ENCODE results near the gene RNF111.

Gene RNF111

GRCh38 chr15:59087731-59088130 is 100.3 kb downstream of the RNF111 start:
- H3K36me3 ChIP-seq (ENCODE audit: control insufficient read depth, insufficient read depth, low read length) = peaks cover 3% of the 10 kb centered on the region
- H3K27me3 ChIP-seq (ENCODE audit: control insufficient read depth, insufficient read depth, low read length) = no peaks in the 10 kb centered on the region
- H3K4me3 ChIP-seq (ENCODE audit: low read depth, low read length) = no peak overlapping the region
- H3K9me3 ChIP-seq (ENCODE audit: control insufficient read depth, insufficient read depth, low read length) = no peaks in the 10 kb centered on the region
- H3K4me1 ChIP-seq (ENCODE audit: control insufficient read depth, insufficient read depth, low read length) = peaks cover 5% of the 10 kb centered on the region
- no peak overlapping the region for H3K9ac ChIP-seq (ENCODE audit: low read depth, low read length)

- Histone ChIP-seq H3K9me3 (ENCODE audit: control insufficient read depth, insufficient read depth, low read length) (no peaks in the 10 kb centered on the region), H3K4me3 (ENCODE audit: low read depth, low read length) (no peak overlapping the region), H3K4me1 (ENCODE audit: control insufficient read depth, insufficient read depth, low read length) (no peaks in the 10 kb centered on the region), H3K36me3 (ENCODE audit: control insufficient read depth, insufficient read depth, low read length) (peaks cover 6% of the 10 kb centered on the region), H3K9ac (ENCODE audit: low read depth, low read length) (no peak overlapping the region), H3K27me3 (ENCODE audit: control insufficient read depth, insufficient read depth, low read length) (no peaks in the 10 kb centered on the region)
These were observed 106.6 kb downstream of the RNF111 start for GRCh38 chr15:59094077-59094476.

- no peak overlapping the region for H3K4me3 ChIP-seq (ENCODE audit: low read depth, low read length)
- no peaks in the 10 kb centered on the region for H3K9me3 ChIP-seq (ENCODE audit: control insufficient read depth, insufficient read depth, low read length)
- H3K36me3 ChIP-seq (ENCODE audit: control insufficient read depth, insufficient read depth, low read length) = peaks cover 6% of the 10 kb centered on the region
- no peaks in the 10 kb centered on the region for H3K27me3 ChIP-seq (ENCODE audit: control insufficient read depth, insufficient read depth, low read length)
- H3K4me1 ChIP-seq (ENCODE audit: control insufficient read depth, insufficient read depth, low read length) = no peaks in the 10 kb centered on the region
- no peak overlapping the region for H3K9ac ChIP-seq (ENCODE audit: low read depth, low read length)
These were observed 109.0 kb downstream of the RNF111 start for GRCh38 chr15:59096429-59096828.

- no peaks in the 10 kb centered on the region for H3K9me3 ChIP-seq (ENCODE audit: control insufficient read depth, insufficient read depth, low read length)
- peaks cover 1% of the 10 kb centered on the region for H3K4me1 ChIP-seq (ENCODE audit: control insufficient read depth, insufficient read depth, low read length)
- H3K27me3 ChIP-seq (ENCODE audit: control insufficient read depth, insufficient read depth, low read length) = no peaks in the 10 kb centered on the region
- H3K9ac ChIP-seq (ENCODE audit: low read depth, low read length) = no peak overlapping the region
- peaks cover 3% of the 10 kb centered on the region for H3K36me3 ChIP-seq (ENCODE audit: control insufficient read depth, insufficient read depth, low read length)
- no peak overlapping the region for H3K4me3 ChIP-seq (ENCODE audit: low read depth, low read length)
These were observed 111.8 kb downstream of the RNF111 start for GRCh38 chr15:59099162-59099685.

GRCh38 chr15:59104602-59104911 is 117.1 kb downstream of the RNF111 start:
- Histone ChIP-seq H3K9ac (ENCODE audit: low read depth, low read length) (peak overlapping the region; percentile 94), H3K4me3 (ENCODE audit: low read depth, low read length) (peak overlapping the region; percentile 83), H3K9me3 (ENCODE audit: control insufficient read depth, insufficient read depth, low read length) (no peaks in the 10 kb centered on the region), H3K36me3 (ENCODE audit: control insufficient read depth, insufficient read depth, low read length) (peaks cover 25% of the 10 kb centered on the region), H3K4me1 (ENCODE audit: control insufficient read depth, insufficient read depth, low read length) (peaks cover 2% of the 10 kb centered on the region), H3K27me3 (ENCODE audit: control insufficient read depth, insufficient read depth, low read length) (no peaks in the 10 kb centered on the region)

- Histone ChIP-seq H3K36me3 (ENCODE audit: control insufficient read depth, insufficient read depth, low read length) (peaks cover 26% of the 10 kb centered on the region), H3K4me1 (ENCODE audit: control insufficient read depth, insufficient read depth, low read length) (peaks cover 2% of the 10 kb centered on the region), H3K9me3 (ENCODE audit: control insufficient read depth, insufficient read depth, low read length) (no peaks in the 10 kb centered on the region), H3K27me3 (ENCODE audit: control insufficient read depth, insufficient read depth, low read length) (no peaks in the 10 kb centered on the region), H3K9ac (ENCODE audit: low read depth, low read length) (peak within 1 kb of the TSS; percentile 94), H3K4me3 (ENCODE audit: low read depth, low read length) (peak within 1 kb of the TSS; percentile 83)
These were observed 117.7 kb downstream of the RNF111 start, which contains the start of gene CCNB2 for GRCh38 chr15:59104912-59105732. CCNB2 (plus strand) TSS chr15:59105146; CDS start chr15:59105269, 123 bp downstream.

GRCh38 chr15:59105854-59106253 is 118.4 kb downstream of the RNF111 start:
- peak overlapping the region; percentile 94 for H3K9ac ChIP-seq (ENCODE audit: low read depth, low read length)
- H3K4me3 ChIP-seq (ENCODE audit: low read depth, low read length) = peak overlapping the region; percentile 83
- no peaks in the 10 kb centered on the region for H3K9me3 ChIP-seq (ENCODE audit: control insufficient read depth, insufficient read depth, low read length)
- no peaks in the 10 kb centered on the region for H3K27me3 ChIP-seq (ENCODE audit: control insufficient read depth, insufficient read depth, low read length)
- H3K36me3 ChIP-seq (ENCODE audit: control insufficient read depth, insufficient read depth, low read length) = peaks cover 32% of the 10 kb centered on the region
- H3K4me1 ChIP-seq (ENCODE audit: control insufficient read depth, insufficient read depth, low read length) = peaks cover 2% of the 10 kb centered on the region

- Histone ChIP-seq H3K4me3 (ENCODE audit: low read depth, low read length) (no peak overlapping the region), H3K9me3 (ENCODE audit: control insufficient read depth, insufficient read depth, low read length) (no peaks in the 10 kb centered on the region), H3K4me1 (ENCODE audit: control insufficient read depth, insufficient read depth, low read length) (no peaks in the 10 kb centered on the region), H3K27me3 (ENCODE audit: control insufficient read depth, insufficient read depth, low read length) (no peaks in the 10 kb centered on the region), H3K9ac (ENCODE audit: low read depth, low read length) (no peak overlapping the region), H3K36me3 (ENCODE audit: control insufficient read depth, insufficient read depth, low read length) (peaks cover 35% of the 10 kb centered on the region)
These were observed 123.8 kb downstream of the RNF111 start for GRCh38 chr15:59111251-59111650.

- Histone ChIP-seq H3K4me3 (ENCODE audit: low read depth, low read length) (no peak overlapping the region), H3K9me3 (ENCODE audit: control insufficient read depth, insufficient read depth, low read length) (no peaks in the 10 kb centered on the region), H3K9ac (ENCODE audit: low read depth, low read length) (no peak overlapping the region), H3K36me3 (ENCODE audit: control insufficient read depth, insufficient read depth, low read length) (peaks cover 28% of the 10 kb centered on the region), H3K27me3 (ENCODE audit: control insufficient read depth, insufficient read depth, low read length) (no peaks in the 10 kb centered on the region), H3K4me1 (ENCODE audit: control insufficient read depth, insufficient read depth, low read length) (no peaks in the 10 kb centered on the region)
These were observed 127.6 kb downstream of the RNF111 start for GRCh38 chr15:59115047-59115446.

GRCh38 chr15:59116141-59116540 is 128.7 kb downstream of the RNF111 start:
- no peak overlapping the region for H3K9ac ChIP-seq (ENCODE audit: low read depth, low read length)
- no peaks in the 10 kb centered on the region for H3K9me3 ChIP-seq (ENCODE audit: control insufficient read depth, insufficient read depth, low read length)
- no peak overlapping the region for H3K4me3 ChIP-seq (ENCODE audit: low read depth, low read length)
- H3K4me1 ChIP-seq (ENCODE audit: control insufficient read depth, insufficient read depth, low read length) = no peaks in the 10 kb centered on the region
- H3K27me3 ChIP-seq (ENCODE audit: control insufficient read depth, insufficient read depth, low read length) = no peaks in the 10 kb centered on the region
- peaks cover 18% of the 10 kb centered on the region for H3K36me3 ChIP-seq (ENCODE audit: control insufficient read depth, insufficient read depth, low read length)

- peaks cover 17% of the 10 kb centered on the region for H3K36me3 ChIP-seq (ENCODE audit: control insufficient read depth, insufficient read depth, low read length)
- H3K4me1 ChIP-seq (ENCODE audit: control insufficient read depth, insufficient read depth, low read length) = no peaks in the 10 kb centered on the region
- no peaks in the 10 kb centered on the region for H3K27me3 ChIP-seq (ENCODE audit: control insufficient read depth, insufficient read depth, low read length)
- no peak overlapping the region for H3K9ac ChIP-seq (ENCODE audit: low read depth, low read length)
- H3K4me3 ChIP-seq (ENCODE audit: low read depth, low read length) = no peak overlapping the region
- no peaks in the 10 kb centered on the region for H3K9me3 ChIP-seq (ENCODE audit: control insufficient read depth, insufficient read depth, low read length)
These were observed 129.3 kb downstream of the RNF111 start for GRCh38 chr15:59116771-59117170.

- H3K4me3 ChIP-seq (ENCODE audit: low read depth, low read length) = no peak overlapping the region
- peaks cover 20% of the 10 kb centered on the region for H3K36me3 ChIP-seq (ENCODE audit: control insufficient read depth, insufficient read depth, low read length)
- no peaks in the 10 kb centered on the region for H3K9me3 ChIP-seq (ENCODE audit: control insufficient read depth, insufficient read depth, low read length)
- H3K27me3 ChIP-seq (ENCODE audit: control insufficient read depth, insufficient read depth, low read length) = no peaks in the 10 kb centered on the region
- H3K4me1 ChIP-seq (ENCODE audit: control insufficient read depth, insufficient read depth, low read length) = no peaks in the 10 kb centered on the region
- H3K9ac ChIP-seq (ENCODE audit: low read depth, low read length) = no peak overlapping the region
These were observed 132.2 kb downstream of the RNF111 start for GRCh38 chr15:59119625-59120024.

Data from iPS-15b (cell line).